GM06990 (cell line): ENCODE measurements around the gene EEF1AKMT2.
"Not testable (repeated sequence)": the region's sequence is repeated elsewhere in the genome, so short reads cannot be mapped to it uniquely, and the experiment has no call there.

Experiments
- DNase-seq: peaks from one replicate; pipeline ENCODE4 v3.0.0-alpha.2; 2011; ENCODE audit not compliant: insufficient read length; ENCODE audit errors: extremely low read depth
- H3K27me3 ChIP-seq: replicated peaks from 2 replicates; pipeline ENCODE4 v1.6.0; 2011; ENCODE audit warnings: low read length; ENCODE audit not compliant: control insufficient read depth, insufficient read depth
- H3K36me3 ChIP-seq: 2 replicates; pipeline ENCODE4 v1.5.1; 2011; ENCODE audit warnings: low read length; ENCODE audit not compliant: control insufficient read depth, insufficient read depth
- H3K4me3 ChIP-seq: replicated peaks from 2 replicates; pipeline ENCODE4 v1.5.1; 2011; ENCODE audit warnings: low read depth, mild to moderate bottlenecking, control low read depth, low read length
- TF ChIP-seq, protein P1 (sequence below): IDR thresholded peaks from 2 replicates; pipeline ENCODE4 v1.5.1; 2011; ENCODE audit warnings: low read length, control low read depth, mild to moderate bottlenecking, inconsistent platforms; ENCODE audit not compliant: insufficient read depth, poor library complexity, severe bottlenecking

The EEF1AKMT2 gene

GRCh38 chr10:124755581-124755980, 36.1 kb downstream of the EEF1AKMT2 start:
- DNase-seq, result no peak
- Histone ChIP-seq H3K4me3 (no peak overlapping the region), H3K27me3 (no peaks in the 10 kb centered on the region), H3K36me3 (peaks cover 2% of the 10 kb centered on the region)
- TF ChIP-seq, protein P1, sequence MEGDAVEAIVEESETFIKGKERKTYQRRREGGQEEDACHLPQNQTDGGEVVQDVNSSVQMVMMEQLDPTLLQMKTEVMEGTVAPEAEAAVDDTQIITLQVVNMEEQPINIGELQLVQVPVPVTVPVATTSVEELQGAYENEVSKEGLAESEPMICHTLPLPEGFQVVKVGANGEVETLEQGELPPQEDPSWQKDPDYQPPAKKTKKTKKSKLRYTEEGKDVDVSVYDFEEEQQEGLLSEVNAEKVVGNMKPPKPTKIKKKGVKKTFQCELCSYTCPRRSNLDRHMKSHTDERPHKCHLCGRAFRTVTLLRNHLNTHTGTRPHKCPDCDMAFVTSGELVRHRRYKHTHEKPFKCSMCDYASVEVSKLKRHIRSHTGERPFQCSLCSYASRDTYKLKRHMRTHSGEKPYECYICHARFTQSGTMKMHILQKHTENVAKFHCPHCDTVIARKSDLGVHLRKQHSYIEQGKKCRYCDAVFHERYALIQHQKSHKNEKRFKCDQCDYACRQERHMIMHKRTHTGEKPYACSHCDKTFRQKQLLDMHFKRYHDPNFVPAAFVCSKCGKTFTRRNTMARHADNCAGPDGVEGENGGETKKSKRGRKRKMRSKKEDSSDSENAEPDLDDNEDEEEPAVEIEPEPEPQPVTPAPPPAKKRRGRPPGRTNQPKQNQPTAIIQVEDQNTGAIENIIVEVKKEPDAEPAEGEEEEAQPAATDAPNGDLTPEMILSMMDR, result no peak

DNA sequence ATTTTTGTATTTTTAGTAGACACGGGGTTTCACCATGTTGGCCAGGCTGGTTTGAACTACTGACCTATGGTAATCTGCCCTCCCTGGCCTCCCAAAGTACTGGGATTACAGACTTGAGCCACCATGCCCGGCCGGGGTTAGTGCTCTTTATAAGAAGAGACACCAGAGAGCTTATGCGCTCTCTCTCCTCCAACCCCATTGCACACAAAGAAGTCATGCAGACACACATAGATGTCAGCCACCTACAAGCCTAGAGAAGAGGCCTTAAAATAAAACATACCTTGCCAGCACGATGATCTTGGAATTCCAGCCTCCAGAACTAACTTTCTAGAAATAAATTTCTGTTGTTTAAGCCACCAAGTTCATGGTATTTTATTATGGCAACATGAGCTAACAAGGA, 37.5 kb downstream of the EEF1AKMT2 start:
- no peak overlapping the region for H3K4me3 ChIP-seq
- no peaks in the 10 kb centered on the region for H3K36me3 ChIP-seq
- TF ChIP-seq, protein P1, result no peak
- DNase-seq, result no peak
- no peaks in the 10 kb centered on the region for H3K27me3 ChIP-seq

GRCh38 chr10:124748953-124749645, 42.6 kb downstream of the EEF1AKMT2 start:
- DNase-seq, result no peak
- Histone ChIP-seq H3K27me3 (no peaks in the 10 kb centered on the region), H3K4me3 (no peak overlapping the region), H3K36me3 (no peaks in the 10 kb centered on the region)
- TF ChIP-seq, protein P1, result no peak

DNA sequence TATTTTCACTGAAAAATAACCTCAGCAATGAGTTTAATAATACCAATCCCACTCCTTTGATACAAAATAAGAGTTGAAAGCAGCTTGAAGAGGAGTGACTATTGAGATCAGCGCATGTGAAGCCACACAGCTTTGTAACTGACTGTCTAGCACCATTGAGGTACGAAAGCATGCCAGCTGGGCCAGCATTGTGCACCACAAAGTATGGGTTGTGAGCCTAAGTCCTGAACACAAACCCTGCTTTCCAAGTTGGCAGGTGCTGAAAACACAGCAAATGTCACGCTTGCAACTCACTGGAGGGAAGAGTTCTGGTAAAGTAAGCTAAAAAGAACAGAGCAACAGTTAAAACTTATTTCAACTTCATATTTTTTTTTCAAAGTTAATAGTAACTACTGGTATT, 43.5 kb downstream of the EEF1AKMT2 start:
- H3K4me3 ChIP-seq, result no peak overlapping the region
- H3K27me3 ChIP-seq, result no peaks in the 10 kb centered on the region
- no peak for DNase-seq
- TF ChIP-seq, protein P1, result no peak
- H3K36me3 ChIP-seq, result no peaks in the 10 kb centered on the region

- H3K4me3 ChIP-seq, result no peak overlapping the region
- TF ChIP-seq, protein P1, result no peak
- H3K36me3 ChIP-seq, result no peaks in the 10 kb centered on the region
- H3K27me3 ChIP-seq, result no peaks in the 10 kb centered on the region
- DNase-seq, result no peak
Measured at GRCh38 chr10:124747745-124748144, 43.9 kb downstream of the EEF1AKMT2 start.

GRCh38 chr10:124746992-124747391, 44.7 kb downstream of the EEF1AKMT2 start:
- TF ChIP-seq, protein P1, result no peak
- DNase-seq, result no peak
- Histone ChIP-seq H3K4me3 (no peak overlapping the region), H3K36me3 (no peaks in the 10 kb centered on the region), H3K27me3 (no peaks in the 10 kb centered on the region)

- DNase-seq, H3K4me3 ChIP-seq, H3K36me3 ChIP-seq, H3K27me3 ChIP-seq: not testable (repeated sequence)
Measured at GRCh38 chr10:124746447-124746846, 45.2 kb downstream of the EEF1AKMT2 start.
